GM12864 (cell line): ENCODE measurements around the gene LAMC1.

Source experiments
- DNase-seq: peaks from one replicate; pipeline ENCODE4 v3.0.0-alpha.2; 2011; ENCODE audit warnings: low read depth
- H3K4me3 ChIP-seq: 2 replicates; pipeline ENCODE4 v1.5.1; 2011; ENCODE audit warnings: mild to moderate bottlenecking, low read depth, low read length, control low read depth
- TF ChIP-seq, protein P1 (sequence below): IDR thresholded peaks from 2 replicates; pipeline ENCODE4 v1.5.1; 2011; ENCODE audit warnings: low read depth, mild to moderate bottlenecking, moderate library complexity, low read length, control low read depth, inconsistent platforms; ENCODE audit errors: missing control alignments

LAMC1 gene

GRCh38 chr1:183030053-183030452 is 6.8 kb downstream of the LAMC1 start:
- no peak overlapping the region for H3K4me3 ChIP-seq
- DNase-seq = no peak
- TF ChIP-seq, protein P1, sequence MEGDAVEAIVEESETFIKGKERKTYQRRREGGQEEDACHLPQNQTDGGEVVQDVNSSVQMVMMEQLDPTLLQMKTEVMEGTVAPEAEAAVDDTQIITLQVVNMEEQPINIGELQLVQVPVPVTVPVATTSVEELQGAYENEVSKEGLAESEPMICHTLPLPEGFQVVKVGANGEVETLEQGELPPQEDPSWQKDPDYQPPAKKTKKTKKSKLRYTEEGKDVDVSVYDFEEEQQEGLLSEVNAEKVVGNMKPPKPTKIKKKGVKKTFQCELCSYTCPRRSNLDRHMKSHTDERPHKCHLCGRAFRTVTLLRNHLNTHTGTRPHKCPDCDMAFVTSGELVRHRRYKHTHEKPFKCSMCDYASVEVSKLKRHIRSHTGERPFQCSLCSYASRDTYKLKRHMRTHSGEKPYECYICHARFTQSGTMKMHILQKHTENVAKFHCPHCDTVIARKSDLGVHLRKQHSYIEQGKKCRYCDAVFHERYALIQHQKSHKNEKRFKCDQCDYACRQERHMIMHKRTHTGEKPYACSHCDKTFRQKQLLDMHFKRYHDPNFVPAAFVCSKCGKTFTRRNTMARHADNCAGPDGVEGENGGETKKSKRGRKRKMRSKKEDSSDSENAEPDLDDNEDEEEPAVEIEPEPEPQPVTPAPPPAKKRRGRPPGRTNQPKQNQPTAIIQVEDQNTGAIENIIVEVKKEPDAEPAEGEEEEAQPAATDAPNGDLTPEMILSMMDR = no peak

GRCh38 chr1:183032122-183032921 is 9.1 kb downstream of the LAMC1 start:
- H3K4me3 ChIP-seq = no peak overlapping the region
- TF ChIP-seq, protein P1 = no peak
- no peak for DNase-seq

DNA sequence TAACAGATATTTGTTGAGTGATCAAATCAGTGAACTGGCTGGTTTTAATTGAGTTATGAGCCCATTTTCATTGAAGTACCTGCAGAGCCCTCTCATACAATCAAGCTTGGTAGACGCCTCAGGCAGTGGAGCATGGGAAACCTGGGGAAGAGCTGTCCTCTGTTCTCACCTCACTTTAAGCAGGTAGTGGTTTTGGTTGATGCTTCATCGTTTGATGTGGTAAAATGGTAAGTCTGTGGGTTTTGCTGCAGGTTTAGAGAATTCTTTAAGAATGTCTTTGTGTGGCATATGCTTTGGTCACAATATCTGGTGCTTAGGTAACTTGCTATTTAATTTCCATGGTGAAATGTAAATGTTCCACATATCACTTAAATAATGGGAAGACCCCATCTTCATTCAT is 10.0 kb downstream of the LAMC1 start:
- no peak for DNase-seq
- TF ChIP-seq, protein P1 = no peak
- H3K4me3 ChIP-seq = no peak overlapping the region

DNA sequence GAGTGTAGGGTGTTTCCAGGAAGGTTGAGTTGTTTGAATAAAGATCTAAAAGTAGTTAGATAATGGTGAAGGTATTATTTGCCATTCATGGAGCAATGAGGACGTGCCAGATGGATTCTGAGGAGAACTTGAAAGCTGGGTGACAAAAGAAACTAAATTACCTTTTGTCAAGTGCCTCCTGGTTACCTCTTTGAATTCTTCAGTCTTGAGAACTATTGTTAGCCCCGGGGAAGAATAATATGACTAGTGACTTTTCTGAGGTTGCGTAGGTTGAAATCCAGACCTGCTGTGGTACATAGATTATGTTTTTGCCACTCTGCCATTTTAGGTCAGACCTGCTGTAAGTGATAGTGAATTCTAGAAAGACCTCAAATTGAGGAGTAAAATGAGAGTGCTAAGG is 11.5 kb downstream of the LAMC1 start:
- no peak overlapping the region for H3K4me3 ChIP-seq
- no peak for DNase-seq
- TF ChIP-seq, protein P1 = no peak

- no peak overlapping the region for H3K4me3 ChIP-seq
- TF ChIP-seq, protein P1 = no peak
- DNase-seq = no peak
These were observed 15.2 kb downstream of the LAMC1 start for GRCh38 chr1:183038333-183038866.

DNA sequence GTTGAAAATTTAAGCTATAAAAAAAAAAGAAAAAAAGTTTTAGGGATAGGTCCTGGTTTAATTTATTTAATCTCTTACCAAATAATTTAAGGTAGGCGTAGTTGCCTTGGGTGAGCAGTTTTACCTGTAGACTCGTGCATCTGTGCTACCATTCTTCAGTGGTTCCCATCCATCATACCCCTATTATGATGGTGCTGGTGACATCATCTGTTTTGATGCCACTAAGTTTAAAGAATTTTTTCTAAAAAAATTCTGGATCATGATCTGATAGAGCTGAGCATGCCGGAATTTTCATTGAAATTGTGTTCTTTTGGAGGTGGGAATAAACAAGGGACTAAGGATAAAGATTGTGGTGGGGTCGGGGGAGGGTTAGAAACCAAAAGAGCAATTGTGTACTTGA is 15.7 kb downstream of the LAMC1 start:
- H3K4me3 ChIP-seq = no peak overlapping the region
- TF ChIP-seq, protein P1 = no peak
- DNase-seq = no peak

- H3K4me3 ChIP-seq = no peak overlapping the region
- no peak for DNase-seq
- TF ChIP-seq, protein P1 = no peak
These were observed 16.1 kb downstream of the LAMC1 start for GRCh38 chr1:183039330-183039729.
